ENCODE results near the gene GMIP.

DNA sequence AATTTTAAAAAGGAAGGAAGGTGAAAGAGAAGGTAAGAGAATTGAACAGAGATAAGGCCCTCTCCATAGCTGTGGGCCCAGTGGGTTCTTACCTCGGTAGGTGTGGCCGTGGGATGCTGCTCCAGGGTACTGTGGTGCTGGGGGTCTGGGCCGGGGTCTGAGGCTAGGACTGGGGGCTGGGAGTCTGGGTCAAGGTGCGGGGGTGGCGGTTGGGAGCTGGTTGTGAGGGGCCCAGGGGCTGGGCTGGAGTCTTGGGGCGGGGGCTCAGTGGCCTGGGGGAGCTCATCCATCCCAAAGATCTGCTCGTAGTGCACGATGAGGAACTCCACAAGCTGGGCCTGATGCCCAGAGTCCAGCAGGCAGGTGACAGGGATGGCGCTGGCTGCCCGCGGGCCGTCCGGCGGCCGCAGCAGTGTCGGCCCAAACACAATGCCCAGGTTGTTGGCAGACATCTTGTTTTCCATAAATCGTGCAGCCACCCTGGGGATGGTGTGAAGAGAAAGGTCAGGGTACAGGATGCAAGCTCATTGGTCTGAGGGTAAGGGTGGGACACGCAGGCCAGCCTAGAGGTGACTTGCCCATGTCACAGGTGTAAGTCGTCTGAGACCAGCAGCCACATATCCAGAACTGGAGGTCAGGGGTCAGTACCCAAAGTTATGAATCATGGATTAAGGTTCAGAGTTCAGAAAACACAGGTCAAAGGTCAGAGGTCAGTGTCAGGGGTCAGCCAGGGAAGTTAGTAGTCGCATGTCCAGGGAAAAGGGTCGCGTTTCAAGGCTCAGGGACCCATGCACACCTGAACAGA lies 9.5 kb downstream of the GMIP start:
- TF ChIP-seq, protein P1, sequence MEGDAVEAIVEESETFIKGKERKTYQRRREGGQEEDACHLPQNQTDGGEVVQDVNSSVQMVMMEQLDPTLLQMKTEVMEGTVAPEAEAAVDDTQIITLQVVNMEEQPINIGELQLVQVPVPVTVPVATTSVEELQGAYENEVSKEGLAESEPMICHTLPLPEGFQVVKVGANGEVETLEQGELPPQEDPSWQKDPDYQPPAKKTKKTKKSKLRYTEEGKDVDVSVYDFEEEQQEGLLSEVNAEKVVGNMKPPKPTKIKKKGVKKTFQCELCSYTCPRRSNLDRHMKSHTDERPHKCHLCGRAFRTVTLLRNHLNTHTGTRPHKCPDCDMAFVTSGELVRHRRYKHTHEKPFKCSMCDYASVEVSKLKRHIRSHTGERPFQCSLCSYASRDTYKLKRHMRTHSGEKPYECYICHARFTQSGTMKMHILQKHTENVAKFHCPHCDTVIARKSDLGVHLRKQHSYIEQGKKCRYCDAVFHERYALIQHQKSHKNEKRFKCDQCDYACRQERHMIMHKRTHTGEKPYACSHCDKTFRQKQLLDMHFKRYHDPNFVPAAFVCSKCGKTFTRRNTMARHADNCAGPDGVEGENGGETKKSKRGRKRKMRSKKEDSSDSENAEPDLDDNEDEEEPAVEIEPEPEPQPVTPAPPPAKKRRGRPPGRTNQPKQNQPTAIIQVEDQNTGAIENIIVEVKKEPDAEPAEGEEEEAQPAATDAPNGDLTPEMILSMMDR (conservative IDR thresholded peaks at IDR 0.05; ENCODE audit: low read length), result no peak
- no peak for TF ChIP-seq EZH2phosphoT487 (IDR thresholded peaks at IDR 0.05; ENCODE audit: borderline replicate concordance, low read depth, low read length)

Measured in OCI-LY7 (cell line).